RWPE1 (cell line): ENCODE measurements around the gene TPPP3.

Source experiments
- CTCF ChIA-PET: fragments of 350-600 bp; sonication (Branson Sonifier 250); formaldehyde crosslinking; extraction: SDS; loops from one replicate; lab custom pipeline; 2021; lab: Yijun Ruan, JAX
- POLR2A ChIA-PET: fragments of 400-600 bp; formaldehyde crosslinking; extraction: SDS; loops from one replicate; lab custom pipeline; 2020; ENCODE audit warnings: antibody characterized with exemption; ENCODE audit not compliant: low non-redundant PET; lab: Yijun Ruan, JAX
- DNase-seq: peaks from one replicate; pipeline ENCODE4 v3.0.0; 2012; ENCODE audit warnings: low spot score
- H3K27ac ChIP-seq: fragments of 450-650 bp; 2 replicates; pipeline ENCODE4 v1.5.1; 2017
- CTCF ChIP-seq: fragments of 450-650 bp; conservative IDR thresholded peaks from 2 replicates; pipeline ENCODE4 v1.5.1; 2017; ENCODE audit warnings: low read depth, mild to moderate bottlenecking

Gene TPPP3

DNA sequence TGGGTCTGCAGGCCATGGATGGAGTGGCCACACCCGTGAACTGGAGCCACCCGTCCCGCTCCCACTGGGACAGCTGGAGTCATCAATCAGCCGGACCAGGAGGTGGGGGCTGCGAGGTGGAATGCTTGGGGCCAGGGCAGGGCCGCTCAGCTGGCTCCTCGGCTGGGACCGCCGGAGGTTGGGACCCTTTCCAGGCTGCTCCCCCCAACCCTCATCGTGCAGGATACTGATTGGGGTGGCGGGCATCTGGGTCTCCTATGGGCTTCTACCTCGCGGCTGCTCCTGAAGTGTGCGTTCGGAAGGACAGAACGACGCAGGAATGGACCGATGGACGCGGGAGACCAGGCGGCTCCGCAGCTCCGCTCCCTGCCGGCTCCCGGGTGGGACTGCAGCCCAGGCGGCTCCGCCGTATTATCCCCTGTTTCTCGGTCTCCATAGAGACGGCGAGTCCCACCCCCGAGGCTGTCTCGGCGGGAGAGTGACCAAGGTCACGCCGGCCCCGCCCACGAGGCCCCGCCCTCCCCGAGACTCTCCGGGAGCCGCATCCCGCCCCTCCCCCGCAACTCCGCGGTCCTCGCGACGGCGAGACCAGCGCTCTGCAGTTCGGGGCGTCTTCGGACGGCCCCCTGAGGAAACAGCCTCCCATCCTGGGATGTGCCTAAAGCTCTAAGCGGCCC lies at the start of gene TPPP3:
Gene TPPP3, minus strand, starts transcription at position 388 of the 677 bp plus-strand sequence. CDS start 2,387 bp downstream, outside the sequence.
- ChIA-PET POLR2A (no interaction called here), CTCF (interaction anchor here (0.6 to 1.0 kb wide), 4 partner anchors 10 to 147 kb away, joined by 3 to 6 read pairs (median 4); no protein-coding TSS in a partner anchor)
- DNase-seq: peak; percentile 44

DNA sequence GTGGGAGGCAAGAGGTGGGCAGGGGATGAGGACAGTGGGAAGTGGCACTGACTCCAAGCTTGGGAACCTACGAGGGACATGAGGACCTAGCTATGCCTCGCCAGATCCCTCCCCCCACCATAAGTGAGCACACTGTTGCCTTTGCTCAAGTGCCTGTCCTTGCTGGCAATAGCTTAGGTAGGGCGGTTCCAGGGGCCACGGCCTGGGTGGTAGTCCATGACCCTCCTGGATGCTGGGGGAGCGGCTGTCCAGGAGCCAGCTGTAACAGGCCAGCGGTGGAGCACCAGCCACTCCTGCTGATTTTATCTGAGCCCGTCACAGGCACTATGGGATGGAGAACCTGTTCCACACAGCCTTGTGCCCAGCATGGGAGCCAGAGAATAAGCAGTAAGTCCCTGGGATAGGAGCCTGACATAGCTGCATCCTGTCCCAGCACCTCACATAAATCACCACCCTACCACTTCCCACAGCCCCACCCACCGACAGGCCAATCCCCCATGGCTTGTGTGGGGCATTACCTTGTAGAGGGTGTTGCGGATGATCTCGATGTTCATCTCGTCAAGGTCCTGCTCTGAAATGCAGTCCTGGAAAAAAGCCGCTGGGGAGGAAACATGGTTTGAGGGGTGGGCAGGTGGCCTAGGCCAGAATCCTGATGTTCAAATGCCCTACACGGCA lies 49.4 kb upstream of the TPPP3 start:
- POLR2A ChIA-PET: interaction anchor here (0.7 kb wide), 1 partner anchor 16 kb away, joined by 4 read pairs; no protein-coding TSS in a partner anchor
- CTCF ChIA-PET: interaction anchor here (0.6 to 2.1 kb wide), 3 partner anchors 23 to 463 kb away, joined by 3 to 8 read pairs (median 3); no protein-coding TSS in a partner anchor
- no peak for DNase-seq
- no peak for TF ChIP-seq CTCF
- H3K27ac ChIP-seq: peak overlapping the region; percentile 16

More for the DNA sequence above, at the start of gene TPPP3:
- peak; percentile 46 for TF ChIP-seq CTCF
- no peak within 1 kb of the TSS for H3K27ac ChIP-seq

GRCh38 chr16:67441907-67442306 lies 48.6 kb upstream of the TPPP3 start:
- ChIA-PET CTCF (interaction anchor here (0.6 to 2.1 kb wide), 5 partner anchors 14 to 210 kb away, joined by 3 to 8 read pairs (median 3); no protein-coding TSS in a partner anchor), POLR2A (interaction anchor here (0.7 kb wide), 1 partner anchor 15 kb away, joined by 4 read pairs; no protein-coding TSS in a partner anchor)
- no peak for DNase-seq
- no peak for TF ChIP-seq CTCF
- H3K27ac ChIP-seq: peak overlapping the region; percentile 47

DNA sequence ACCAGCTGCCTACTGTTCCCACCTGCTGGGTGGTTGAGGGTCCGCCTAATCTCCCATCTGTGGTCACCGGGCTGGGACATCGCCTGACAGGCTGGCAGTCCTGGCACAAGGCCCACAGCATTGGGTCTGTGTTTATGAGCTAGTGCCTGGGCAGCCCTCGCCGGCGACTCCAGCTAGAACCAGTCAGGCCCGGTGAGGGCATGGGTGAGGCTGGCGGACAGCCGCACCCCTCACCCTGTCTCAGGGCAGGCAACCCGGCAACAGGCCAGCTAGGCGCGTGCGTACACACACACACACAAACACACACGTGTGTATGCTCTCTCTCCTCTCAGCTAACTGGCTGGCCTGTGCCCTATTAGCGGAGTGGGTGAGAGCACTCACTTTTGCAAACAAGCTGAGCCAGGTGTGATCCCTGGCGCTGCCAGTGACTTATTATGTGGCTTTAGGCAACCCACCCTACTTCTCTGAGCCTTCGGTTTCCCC lies 48.0 kb upstream of the TPPP3 start:
- CTCF ChIA-PET: interaction anchor here (0.6 to 1.3 kb wide), 6 partner anchors 13 to 157 kb away, joined by 3 to 6 read pairs (median 3); no protein-coding TSS in a partner anchor

GRCh38 chr16:67438824-67439393 lies 45.6 kb upstream of the TPPP3 start:
- POLR2A ChIA-PET: interaction anchor here (0.5 kb wide), 1 partner anchor 286 kb away, joined by 4 read pairs; no protein-coding TSS in a partner anchor
- peak overlapping the region; percentile 47; the same call in 1 of the 2 replicates for H3K27ac ChIP-seq
- TF ChIP-seq CTCF: no peak
- CTCF ChIA-PET: interaction anchor here (1.4 kb wide), 1 partner anchor 24 kb away, joined by 5 read pairs; no protein-coding TSS in a partner anchor
- no peak for DNase-seq

More for the DNA sequence above, 48.0 kb upstream of the TPPP3 start:
- POLR2A ChIA-PET: no interaction called here
- no peak for DNase-seq
- TF ChIP-seq CTCF: no peak
- peak overlapping the region; percentile 47 for H3K27ac ChIP-seq
